HTR-8/SVneo (cell line): Measurements from ENCODE around the gene ZNF213.
"Not testable (repeated sequence)": the region's sequence is repeated elsewhere in the genome, so short reads cannot be mapped to it uniquely, and the experiment has no call there.

Experiments
- DNase-seq: peaks from one replicate; pipeline ENCODE4 v3.0.0; 2011; ENCODE audit warnings: low spot score, mixed read lengths; ENCODE audit not compliant: insufficient read length
- FAIRE-seq: peaks from 2 replicates; lab custom pipeline; 2011; peaks lifted over from hg19 to GRCh38; lab: Jason Lieb, UNC

Gene ZNF213

DNA sequence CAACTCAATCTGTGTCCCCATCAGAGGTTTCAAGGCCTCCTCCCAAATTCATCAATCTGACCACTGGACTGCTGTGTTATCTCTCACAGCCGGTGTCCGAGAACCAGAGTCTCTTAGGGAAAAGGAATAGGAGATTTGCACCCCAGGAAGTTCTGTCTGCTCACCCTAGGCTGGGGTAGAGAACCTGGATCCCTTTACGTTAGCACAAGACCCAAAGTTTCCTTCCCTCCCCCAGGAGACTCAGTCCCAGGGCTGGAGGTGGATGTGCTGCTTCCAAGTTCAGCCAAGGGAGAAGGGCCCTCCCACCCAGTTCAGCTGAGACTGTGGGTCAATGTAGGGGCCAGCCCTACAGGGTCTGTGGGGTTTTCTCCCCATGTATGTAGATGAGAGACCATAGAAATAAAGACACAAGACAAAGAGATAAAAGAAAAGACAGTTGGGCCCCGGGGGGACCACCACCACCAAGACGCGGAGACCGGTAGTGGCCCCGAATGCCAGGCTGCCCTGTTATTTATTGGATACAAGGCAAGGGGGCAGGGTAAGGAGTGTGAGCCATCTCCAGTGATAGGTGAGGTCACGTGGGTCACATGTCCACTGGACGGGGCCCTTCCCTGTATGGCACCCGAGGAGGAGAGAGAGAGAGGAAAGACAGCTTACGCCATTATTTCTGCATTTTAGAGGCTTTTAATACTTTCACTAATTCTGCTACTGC is 30.4 kb downstream of the ZNF213 start:
- DNase-seq, result no peak
- no peak for FAIRE-seq

DNA sequence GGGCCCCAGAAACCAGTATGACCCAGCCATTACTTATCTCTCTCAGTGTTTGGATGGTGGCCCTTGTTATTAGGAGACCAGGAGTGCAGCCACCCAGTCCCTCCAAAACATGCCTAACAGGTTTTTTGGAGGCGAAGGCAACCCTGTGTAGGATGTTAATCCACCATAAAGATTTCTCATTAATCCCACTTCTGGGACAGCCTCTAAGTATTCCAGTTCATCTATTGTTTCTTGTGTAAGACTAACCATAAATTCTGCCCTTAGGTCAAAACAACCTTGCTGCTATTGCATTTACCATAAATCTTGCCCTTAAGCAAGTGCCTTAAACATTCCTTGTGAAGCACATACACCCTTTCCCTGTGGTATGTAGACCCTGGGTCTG is 31.7 kb downstream of the ZNF213 start:
- no peak for FAIRE-seq
- no peak for DNase-seq

GRCh38 chr16:3168729-3169128 is 33.9 kb downstream of the ZNF213 start:
- FAIRE-seq, DNase-seq: not testable (repeated sequence)

DNA sequence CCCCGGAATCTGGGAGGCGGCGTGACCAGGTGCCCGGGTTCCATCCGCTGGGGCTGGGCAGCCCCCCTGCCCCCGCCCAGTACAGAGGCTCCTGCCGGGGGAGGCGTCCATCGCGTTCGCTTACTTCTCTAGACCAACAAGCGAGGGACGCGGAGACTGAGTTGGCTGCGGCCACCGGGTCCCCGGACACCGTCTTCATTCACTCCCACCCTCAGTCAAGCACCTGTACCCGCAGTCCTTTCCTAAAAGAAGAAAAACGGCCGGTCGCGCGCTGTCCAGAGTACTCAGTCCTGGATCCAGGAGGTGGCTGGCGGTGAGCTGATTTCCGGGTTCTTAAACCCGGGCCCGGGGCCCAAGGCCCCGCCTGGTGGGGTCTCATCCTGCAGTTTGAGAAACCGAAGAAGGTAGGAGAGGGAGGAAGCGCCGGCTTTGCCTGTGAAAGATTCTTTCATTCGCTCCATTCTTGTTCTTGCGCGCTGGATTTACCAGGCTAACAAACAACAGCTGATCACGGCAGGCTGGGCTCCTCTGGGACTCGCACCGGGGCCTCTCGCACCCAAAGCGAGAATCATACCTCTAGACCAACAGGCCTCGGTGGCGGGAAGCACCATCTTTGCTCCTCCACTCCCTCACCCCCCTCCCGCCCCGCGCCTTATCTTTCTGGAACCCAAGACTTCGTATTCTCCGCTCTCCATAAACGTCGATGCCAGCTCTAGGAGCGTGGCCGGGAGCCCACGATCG is 35.8 kb downstream of the ZNF213 start:
- FAIRE-seq (no peak), DNase-seq (no peak)

DNA sequence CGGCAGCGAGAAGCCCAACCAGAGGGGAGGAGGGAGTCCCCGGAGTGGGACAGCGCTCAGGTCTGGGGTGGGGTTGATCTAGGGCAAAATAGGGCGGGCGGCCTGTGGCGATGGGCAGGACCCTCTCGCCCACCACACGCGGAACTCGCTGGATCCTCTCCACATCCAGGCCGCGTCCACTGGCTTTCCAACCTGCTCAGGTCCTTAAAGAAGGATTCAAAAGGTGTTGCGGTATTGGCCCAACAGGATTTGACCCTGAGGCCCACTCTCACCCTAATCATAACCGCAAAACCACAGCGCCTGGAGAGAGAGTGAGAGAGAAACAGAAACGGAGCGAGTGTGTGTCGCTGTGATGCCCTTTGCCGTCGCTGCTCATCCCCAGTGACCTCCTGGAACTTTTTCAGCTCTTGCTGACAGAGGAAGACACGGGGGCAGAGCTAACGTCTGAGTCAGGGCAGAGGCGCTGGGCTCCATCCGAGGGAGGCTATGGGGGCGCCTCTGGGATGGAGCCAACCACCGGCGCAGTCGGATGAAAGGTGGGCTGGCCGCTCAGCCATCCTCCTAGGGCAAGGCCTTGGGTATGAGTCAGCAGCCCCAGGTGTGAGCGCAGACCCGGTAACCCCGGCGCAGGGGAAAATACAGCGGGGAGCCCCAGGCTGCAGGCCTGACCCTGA is 36.5 kb downstream of the ZNF213 start:
- FAIRE-seq (no peak), DNase-seq (no peak)

DNA sequence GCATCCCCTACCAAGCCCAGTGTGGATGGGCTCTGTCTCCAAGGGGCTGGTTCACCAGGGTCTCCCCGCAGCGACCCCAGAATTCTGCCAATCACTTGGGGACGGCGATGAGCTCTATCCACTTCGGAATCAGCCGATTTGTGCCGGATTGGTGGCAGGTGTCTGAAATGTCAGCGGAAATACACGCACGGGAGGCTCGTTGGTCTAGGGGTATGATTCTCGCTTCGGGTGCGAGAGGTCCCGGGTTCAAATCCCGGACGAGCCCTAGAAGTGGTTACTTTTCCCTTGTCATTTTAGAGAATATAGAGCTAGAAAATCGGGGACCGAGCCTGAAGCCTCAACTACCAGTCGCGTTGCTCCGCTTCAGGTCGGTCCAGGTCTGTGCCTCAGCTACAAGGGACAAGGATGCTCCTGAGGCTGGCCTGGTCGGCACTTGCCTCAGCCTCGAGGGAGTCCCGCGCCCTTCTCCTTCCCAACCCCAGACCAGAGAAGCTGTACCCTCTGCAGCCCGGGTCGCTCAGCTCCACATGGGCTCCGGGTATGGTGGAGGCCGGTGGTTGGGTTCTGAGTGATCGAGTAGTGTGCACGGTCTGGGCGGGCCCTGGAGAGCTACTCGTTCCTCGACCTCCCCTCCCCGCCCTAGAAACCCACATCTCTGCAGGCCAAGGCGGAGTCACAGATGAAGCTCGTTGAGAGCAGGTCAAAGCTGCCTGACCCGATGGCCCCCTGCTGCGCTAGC is 37.2 kb downstream of the ZNF213 start:
- no peak for FAIRE-seq
- DNase-seq, result no peak

DNA sequence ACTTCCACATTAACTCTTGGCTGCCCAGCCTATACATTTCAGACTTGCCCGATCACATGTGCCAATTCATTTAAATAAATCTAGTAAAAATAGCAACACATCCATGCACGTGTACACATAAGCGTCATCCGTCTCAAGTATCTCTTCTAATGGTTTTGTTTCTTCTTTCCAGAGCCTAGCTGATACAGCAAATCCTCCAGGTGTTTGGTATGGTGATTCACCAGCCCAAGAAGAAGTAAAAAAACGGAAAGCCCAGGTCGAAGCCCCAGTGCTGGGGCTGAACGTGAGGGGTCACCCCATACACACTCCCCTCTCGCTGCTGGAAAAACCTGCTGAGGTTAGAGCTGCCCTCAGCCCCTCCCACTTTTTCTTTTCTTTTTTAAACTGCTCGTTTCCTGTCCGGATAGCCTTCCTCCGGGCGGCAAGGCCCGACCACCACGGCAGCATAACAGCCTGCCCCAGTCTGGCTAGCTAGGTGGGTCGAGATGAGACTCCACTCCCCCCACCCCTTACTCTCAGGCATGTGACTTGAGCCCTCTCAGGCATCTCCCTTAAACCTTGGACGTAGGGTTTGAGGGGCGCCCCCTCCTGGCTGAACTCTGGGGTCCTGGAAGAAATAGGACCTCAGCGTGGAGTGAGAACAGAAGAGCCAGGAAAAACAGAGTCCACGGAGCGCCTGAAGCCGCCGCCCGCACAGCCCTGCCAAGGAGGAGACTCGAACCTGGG is 39.2 kb downstream of the ZNF213 start:
- FAIRE-seq (no peak), DNase-seq (no peak)

- DNase-seq, result no peak
- FAIRE-seq, result no peak
These were observed 39.9 kb downstream of the ZNF213 start for GRCh38 chr16:3174618-3175148.

DNA sequence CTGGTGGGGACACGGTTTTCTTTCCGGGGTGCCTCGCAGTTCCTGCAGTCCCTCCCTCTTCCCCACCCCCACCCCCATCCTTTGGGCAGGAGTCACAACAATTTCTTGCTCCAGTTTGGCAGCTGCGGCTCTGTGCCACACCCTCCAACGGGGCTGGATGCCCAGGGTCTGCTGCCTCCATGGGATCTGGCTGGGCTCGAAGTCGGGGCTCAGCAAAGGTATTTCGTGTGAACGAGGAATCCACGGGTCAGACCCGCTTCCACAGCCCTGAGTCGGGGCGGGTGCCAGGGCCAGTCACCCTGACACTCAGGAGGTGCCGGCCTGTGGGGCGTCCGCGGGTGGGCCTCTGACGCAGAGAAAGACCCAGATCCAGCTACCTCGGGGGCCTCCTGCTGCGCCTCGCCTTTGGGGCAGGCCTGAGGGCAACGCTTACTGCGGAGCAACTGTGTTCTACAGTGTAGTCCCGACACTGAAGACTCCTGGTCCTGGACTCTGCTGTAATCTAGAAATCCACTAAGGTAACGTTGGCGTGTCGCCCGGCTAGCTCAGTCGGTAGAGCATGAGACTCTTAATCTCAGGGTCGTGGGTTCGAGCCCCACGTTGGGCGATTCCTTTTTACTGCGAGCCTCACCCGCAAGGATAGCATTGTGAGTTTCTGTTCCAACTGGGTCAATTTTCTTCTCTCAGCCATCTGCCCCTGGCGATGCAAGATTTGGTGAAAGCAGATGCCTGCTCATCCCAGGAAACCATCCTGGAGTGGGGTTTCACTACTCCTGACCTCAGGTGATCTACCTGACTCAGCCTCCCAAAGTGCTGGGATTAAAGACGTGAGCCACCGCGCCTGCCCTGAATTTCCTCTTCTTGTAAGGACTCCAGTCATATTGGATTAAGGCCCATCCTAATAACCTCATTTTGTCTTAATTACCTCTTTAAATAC is 40.6 kb downstream of the ZNF213 start:
- FAIRE-seq (no peak), DNase-seq (no peak)

GRCh38 chr16:3179651-3180050 is 44.8 kb downstream of the ZNF213 start:
- DNase-seq, result no peak
- no peak for FAIRE-seq

DNA sequence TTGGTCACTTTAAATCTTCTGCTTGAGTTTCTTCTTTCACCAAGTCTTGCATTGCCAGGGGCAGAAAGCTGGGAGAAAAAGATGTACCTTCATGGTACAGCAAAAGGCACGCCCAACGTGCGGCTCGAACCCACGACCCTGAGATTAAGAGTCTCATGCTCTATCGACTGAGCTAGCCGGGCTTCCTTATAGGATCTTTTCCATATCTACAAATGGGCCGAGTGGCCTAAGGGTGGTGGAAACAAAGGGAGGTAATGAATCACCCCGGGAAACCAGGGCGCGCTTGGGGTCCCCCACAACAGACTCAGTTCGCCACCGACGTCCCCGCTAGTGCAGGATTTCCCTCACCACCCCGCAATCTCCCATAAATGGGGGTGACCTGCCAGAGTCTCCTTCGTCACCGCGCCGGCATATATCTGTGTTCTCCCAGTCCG is 45.6 kb downstream of the ZNF213 start:
- DNase-seq (no peak), FAIRE-seq (no peak)

GRCh38 chr16:3182293-3182607 is 47.4 kb downstream of the ZNF213 start:
- DNase-seq, result not testable (repeated sequence)

DNA sequence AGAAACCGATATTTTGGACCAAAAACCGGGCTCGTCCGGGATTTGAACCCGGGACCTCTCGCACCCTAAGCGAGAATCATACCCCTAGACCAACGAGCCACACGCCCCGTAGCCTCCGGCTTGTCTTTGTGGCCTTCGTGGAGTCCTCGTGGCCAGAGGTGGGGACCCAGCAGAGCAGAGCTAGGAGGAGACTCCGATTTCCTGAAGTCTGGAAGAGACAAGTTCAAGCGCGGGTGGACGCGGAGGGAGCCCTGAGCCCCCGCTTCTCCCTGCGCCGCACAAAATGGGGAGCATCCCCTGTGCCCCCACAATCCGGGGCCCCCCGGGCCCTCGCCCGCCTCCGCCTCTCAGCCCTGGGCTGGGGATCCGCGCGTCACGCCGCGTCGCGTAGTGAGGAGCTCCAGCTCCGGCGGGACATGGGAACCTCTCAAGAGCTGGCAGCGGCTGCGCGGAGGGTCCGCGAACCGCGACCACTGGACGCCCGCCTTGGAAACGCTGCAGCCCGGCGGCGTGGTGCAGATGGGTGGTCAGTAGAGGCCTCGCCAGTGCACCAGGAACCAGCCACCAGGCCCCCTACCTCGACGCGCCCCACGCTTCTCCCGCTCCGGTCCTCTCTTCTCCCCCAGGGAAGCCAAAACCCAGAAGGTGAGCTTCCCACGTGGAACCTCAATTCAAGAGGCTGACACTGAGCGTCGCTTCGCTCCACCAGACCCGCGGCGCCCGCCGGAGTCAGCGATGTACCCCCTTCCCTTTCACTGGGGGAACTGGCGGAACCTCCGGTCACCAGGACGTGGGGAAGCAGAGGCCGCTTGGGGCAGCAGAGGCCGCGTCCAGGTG is 48.0 kb downstream of the ZNF213 start:
- no peak for DNase-seq

More at GRCh38 chr16:3182293-3182607, 47.4 kb downstream of the ZNF213 start:
- FAIRE-seq, result not testable (repeated sequence)

GRCh38 chr16:3183445-3184139 is 48.8 kb downstream of the ZNF213 start:
- no peak for DNase-seq

More for the DNA sequence above, 48.0 kb downstream of the ZNF213 start:
- FAIRE-seq, result no peak

GRCh38 chr16:3186946-3187690 is 52.3 kb downstream of the ZNF213 start:
- DNase-seq, result no peak
- FAIRE-seq, result no peak

More at GRCh38 chr16:3183445-3184139, 48.8 kb downstream of the ZNF213 start:
- FAIRE-seq, result no peak
